Uterus (tissue), 2 donors: ENCODE measurements around the gene SLC22A2.

Source experiments
- POLR2A ChIP-seq, 2 donors: fragments of 450-650 bp; IDR thresholded peaks; one replicate each; pipeline ENCODE4 v1.6.1; 2016; ENCODE audit warnings: antibody characterized with exemption in 2 of 2, mild to moderate bottlenecking in 1 of 2, moderate library complexity in 1 of 2
- TF ChIP-seq, protein P1 (sequence below), 4 experiments: fragments of 200-600 bp in 2 of 4; fragments of 450-650 bp in 2 of 4; sonication (generic) in 2 of 4; IDR thresholded peaks; one replicate each; pipeline ENCODE4 v1.5.1; 2016 to 2019; ENCODE audit warnings: antibody characterized with exemption in 4 of 4, mild to moderate bottlenecking in 2 of 4, moderate library complexity in 1 of 4

DNA sequence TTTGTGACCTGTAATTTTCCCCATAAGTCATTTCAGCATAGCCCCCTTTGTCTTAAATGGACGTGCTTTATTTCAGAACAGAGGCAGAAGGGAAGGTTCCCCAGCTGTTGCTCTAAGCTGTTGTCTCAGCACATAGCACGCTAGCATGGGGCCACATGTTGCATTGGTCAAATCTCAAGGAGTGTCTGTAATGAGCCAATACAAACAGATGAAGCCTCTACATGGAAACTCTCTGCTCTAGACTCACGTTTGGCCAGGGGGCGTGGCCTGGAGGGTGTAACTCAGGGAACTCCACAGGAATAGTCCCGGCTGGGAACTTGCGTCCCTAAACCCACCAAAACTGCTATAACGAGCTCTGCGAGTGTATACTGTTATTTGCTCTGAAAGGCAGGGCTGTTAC lies 35.2 kb upstream of the SLC22A2 start:
- no peak for TF ChIP-seq POLR2A (IDR thresholded peaks at IDR 0.05)
- TF ChIP-seq, protein P1, sequence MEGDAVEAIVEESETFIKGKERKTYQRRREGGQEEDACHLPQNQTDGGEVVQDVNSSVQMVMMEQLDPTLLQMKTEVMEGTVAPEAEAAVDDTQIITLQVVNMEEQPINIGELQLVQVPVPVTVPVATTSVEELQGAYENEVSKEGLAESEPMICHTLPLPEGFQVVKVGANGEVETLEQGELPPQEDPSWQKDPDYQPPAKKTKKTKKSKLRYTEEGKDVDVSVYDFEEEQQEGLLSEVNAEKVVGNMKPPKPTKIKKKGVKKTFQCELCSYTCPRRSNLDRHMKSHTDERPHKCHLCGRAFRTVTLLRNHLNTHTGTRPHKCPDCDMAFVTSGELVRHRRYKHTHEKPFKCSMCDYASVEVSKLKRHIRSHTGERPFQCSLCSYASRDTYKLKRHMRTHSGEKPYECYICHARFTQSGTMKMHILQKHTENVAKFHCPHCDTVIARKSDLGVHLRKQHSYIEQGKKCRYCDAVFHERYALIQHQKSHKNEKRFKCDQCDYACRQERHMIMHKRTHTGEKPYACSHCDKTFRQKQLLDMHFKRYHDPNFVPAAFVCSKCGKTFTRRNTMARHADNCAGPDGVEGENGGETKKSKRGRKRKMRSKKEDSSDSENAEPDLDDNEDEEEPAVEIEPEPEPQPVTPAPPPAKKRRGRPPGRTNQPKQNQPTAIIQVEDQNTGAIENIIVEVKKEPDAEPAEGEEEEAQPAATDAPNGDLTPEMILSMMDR (IDR thresholded peaks at IDR 0.05) = no peak
